ENCODE measurements around the gene UST. TPM values are rescaled to one million over a fixed set of nuclear protein-coding genes. Genes with fewer than 3 reads are reported as not detected.

The UST gene
- total RNA-seq, 1 donor from 2014 or later, result 5.5 TPM

DNA sequence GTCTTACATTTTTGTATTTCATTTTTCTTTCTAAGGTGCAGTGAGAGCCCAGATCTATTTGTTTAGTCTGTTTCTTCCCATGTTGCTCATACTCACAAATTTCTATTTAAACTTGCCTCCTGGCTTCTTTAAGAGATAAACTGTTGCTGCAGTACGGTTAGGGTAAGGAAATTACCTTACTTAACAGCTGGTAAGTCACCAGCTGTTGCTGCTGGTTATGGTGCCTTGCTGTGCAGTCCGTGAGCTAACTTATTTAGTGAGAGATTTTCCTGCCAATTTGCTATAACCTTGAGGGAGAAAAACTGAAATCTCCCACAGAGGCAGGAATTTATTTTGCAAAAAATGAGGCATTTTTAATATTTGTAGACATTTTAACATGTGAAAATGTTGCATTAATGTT is 261.0 kb downstream of the UST start:
- Mint-ChIP-seq H3K36me3 (ENCODE audit: low read depth) (peaks cover 12% of the 10 kb centered on the region), H3K27ac (ENCODE audit: unreplicated experiment) (no peak overlapping the region), H3K4me1 (no peaks in the 10 kb centered on the region), H3K27me3 (ENCODE audit: low read depth) (no peaks in the 10 kb centered on the region), H3K9me3 (peaks cover 8% of the 10 kb centered on the region), H3K4me3 (no peak overlapping the region)
- no peak for DNase-seq (ENCODE audit: low read depth, low spot score)
- TF ChIP-seq, protein P1, sequence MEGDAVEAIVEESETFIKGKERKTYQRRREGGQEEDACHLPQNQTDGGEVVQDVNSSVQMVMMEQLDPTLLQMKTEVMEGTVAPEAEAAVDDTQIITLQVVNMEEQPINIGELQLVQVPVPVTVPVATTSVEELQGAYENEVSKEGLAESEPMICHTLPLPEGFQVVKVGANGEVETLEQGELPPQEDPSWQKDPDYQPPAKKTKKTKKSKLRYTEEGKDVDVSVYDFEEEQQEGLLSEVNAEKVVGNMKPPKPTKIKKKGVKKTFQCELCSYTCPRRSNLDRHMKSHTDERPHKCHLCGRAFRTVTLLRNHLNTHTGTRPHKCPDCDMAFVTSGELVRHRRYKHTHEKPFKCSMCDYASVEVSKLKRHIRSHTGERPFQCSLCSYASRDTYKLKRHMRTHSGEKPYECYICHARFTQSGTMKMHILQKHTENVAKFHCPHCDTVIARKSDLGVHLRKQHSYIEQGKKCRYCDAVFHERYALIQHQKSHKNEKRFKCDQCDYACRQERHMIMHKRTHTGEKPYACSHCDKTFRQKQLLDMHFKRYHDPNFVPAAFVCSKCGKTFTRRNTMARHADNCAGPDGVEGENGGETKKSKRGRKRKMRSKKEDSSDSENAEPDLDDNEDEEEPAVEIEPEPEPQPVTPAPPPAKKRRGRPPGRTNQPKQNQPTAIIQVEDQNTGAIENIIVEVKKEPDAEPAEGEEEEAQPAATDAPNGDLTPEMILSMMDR (conservative IDR thresholded peaks at IDR 0.05), result no peak

DNA sequence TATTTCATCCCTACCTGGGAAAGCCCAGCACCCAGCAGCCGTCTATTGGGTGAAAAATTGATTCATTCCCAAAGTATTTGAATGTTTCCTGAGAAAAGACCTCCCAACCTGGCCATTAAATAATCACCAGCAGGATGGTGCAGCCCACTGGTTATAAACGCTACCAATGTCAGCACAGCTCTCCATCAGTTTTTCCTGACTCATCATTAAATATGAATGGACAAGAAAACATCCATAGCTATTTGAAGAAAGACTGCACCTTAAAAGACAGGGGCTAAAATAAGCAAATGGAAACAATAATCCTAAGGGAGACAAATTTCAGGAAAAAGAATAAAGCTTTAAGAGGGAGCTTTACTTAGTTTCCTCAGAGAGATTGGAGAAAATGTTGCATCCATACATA is 261.9 kb downstream of the UST start:
- Mint-ChIP-seq H3K27me3 (ENCODE audit: low read depth) (no peaks in the 10 kb centered on the region), H3K4me3 (no peak overlapping the region), H3K36me3 (ENCODE audit: low read depth) (peaks cover 12% of the 10 kb centered on the region), H3K4me1 (no peaks in the 10 kb centered on the region), H3K27ac (ENCODE audit: unreplicated experiment) (no peak overlapping the region), H3K9me3 (peaks cover 8% of the 10 kb centered on the region)
- DNase-seq (ENCODE audit: low read depth, low spot score), result no peak
- TF ChIP-seq, protein P1 (conservative IDR thresholded peaks at IDR 0.05), result no peak

DNA sequence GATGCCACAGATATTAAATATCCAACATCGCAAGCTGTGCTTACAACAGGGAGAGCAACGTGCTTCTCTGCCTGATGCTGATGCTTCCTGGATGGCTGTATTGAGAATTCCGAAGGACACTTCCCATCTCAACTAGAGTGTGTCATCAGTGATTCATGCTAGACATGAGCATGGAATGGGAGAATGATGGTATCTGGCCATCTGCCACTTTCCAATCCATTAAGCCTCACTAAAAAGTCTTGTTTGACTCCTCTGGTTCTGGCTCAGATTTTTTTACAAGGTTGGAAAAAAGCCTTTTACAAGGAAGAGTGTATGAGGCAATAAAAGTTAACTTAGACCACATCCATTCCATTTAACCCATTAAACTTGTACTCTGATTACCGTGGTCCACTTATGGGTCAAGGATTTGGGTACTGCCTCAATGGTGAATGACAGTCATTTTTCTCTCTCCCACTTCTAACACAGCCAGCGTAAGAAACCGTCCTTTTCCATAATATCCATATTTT is 265.3 kb downstream of the UST start:
- no peak for DNase-seq (ENCODE audit: low read depth, low spot score)
- no peaks in the 10 kb centered on the region for H3K36me3 Mint-ChIP-seq (ENCODE audit: low read depth)
- TF ChIP-seq, protein P1 (conservative IDR thresholded peaks at IDR 0.05), result no peak
- H3K9me3 Mint-ChIP-seq, result no peaks in the 10 kb centered on the region
- no peaks in the 10 kb centered on the region for H3K27me3 Mint-ChIP-seq (ENCODE audit: low read depth)
- peaks cover 4% of the 10 kb centered on the region for H3K4me1 Mint-ChIP-seq
- no peak overlapping the region for H3K4me3 Mint-ChIP-seq
- no peak overlapping the region for H3K27ac Mint-ChIP-seq (ENCODE audit: unreplicated experiment)

DNA sequence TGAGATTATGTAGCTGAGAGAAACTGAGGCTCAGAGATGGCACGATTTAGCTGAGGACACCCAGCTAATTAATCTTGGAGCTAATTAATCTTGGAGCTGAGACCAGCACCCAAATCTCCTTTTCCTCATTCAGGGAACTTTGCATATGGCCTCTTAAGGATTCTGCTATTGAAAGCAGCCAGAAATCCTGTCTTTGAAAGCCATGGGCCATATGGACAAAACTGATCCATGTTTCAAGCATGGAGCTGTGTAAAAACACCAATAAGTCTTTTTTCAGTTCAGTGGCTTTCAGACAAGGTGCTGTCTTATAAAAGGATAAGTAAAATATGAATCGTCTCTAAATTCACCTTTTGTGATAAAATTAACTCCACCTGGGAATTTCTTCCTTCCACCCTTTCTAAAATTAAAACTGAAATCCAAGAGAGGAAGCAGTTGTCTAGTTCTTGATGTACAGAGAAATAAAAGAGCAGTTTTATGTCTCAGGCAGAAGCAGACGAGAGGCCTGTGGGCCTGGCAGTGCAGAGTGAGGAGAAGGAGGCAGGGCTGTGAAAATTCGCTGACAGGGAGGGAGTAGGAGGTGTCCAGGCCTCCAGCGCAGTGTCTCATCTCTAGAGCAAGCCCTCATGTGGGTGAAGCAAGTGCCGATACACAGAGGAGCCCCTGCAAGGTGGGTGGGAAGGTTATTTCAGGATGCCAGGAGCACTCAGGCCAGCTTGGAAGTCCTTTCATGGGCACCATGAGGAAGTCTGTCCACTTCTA is 266.9 kb downstream of the UST start:
- no peak for DNase-seq (ENCODE audit: low read depth, low spot score)
- TF ChIP-seq, protein P1 (conservative IDR thresholded peaks at IDR 0.05), result no peak
- H3K4me3 Mint-ChIP-seq, result no peak overlapping the region
- peak overlapping the region; percentile 30 for H3K27ac Mint-ChIP-seq (ENCODE audit: unreplicated experiment)
- no peaks in the 10 kb centered on the region for H3K9me3 Mint-ChIP-seq
- H3K27me3 Mint-ChIP-seq (ENCODE audit: low read depth), result no peaks in the 10 kb centered on the region
- H3K4me1 Mint-ChIP-seq, result peaks cover 4% of the 10 kb centered on the region
- no peaks in the 10 kb centered on the region for H3K36me3 Mint-ChIP-seq (ENCODE audit: low read depth)

DNA sequence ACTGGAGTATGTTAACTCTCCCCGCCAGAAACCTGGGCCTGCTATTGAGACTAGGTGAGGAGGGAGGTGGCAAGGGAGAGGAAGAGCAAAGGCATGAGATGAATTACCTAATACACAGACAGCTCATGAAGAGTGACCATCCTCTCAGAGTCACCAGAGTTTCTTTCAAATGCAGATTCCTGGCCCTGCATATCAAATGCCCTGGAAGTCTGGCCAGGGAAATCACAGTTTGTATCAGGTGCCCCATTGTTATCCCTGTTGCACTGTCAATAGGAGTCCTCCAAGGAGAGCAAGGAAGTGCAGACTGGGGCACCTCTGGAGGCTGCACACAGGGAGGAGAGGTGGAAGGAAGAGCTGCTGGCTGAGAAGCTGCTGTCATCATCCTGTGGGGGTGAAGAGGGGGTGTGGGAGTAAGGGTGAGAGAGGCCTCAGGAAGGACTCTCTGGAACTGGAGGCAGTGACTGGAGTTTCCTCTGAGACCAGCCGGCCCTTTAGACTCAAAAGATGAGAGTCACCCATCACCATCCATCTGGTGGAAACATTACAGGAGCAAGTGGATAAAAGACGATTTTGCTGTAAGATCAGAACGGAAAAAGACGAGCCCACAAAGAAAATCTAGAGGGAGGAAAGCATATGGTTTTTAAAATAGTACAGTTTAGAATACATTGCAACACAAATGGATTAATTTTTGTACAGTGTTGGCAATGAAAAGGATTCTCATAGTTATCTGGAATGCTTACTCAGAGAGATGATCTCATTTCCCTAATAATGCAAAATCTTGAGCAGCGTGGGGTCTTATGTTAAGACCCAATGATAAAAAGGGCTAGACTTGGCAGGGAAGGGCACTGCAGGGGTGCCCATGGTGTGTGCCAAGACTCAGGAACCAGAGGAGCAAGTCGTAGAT is 268.1 kb downstream of the UST start:
- H3K27me3 Mint-ChIP-seq (ENCODE audit: low read depth), result no peaks in the 10 kb centered on the region
- H3K27ac Mint-ChIP-seq (ENCODE audit: unreplicated experiment), result no peak overlapping the region
- TF ChIP-seq, protein P1 (conservative IDR thresholded peaks at IDR 0.05), result no peak
- H3K4me1 Mint-ChIP-seq, result peaks cover 11% of the 10 kb centered on the region
- H3K9me3 Mint-ChIP-seq, result no peaks in the 10 kb centered on the region
- H3K36me3 Mint-ChIP-seq (ENCODE audit: low read depth), result no peaks in the 10 kb centered on the region
- H3K4me3 Mint-ChIP-seq, result no peak overlapping the region
- no peak for DNase-seq (ENCODE audit: low read depth, low spot score)
